ENCODE data around the gene PRKN. TPM values are rescaled to one million over a fixed set of nuclear protein-coding genes. Genes with fewer than 3 reads are reported as not detected.

PRKN gene
- total RNA-seq, 1 donor from 2014 or later, result 2.6 TPM

DNA sequence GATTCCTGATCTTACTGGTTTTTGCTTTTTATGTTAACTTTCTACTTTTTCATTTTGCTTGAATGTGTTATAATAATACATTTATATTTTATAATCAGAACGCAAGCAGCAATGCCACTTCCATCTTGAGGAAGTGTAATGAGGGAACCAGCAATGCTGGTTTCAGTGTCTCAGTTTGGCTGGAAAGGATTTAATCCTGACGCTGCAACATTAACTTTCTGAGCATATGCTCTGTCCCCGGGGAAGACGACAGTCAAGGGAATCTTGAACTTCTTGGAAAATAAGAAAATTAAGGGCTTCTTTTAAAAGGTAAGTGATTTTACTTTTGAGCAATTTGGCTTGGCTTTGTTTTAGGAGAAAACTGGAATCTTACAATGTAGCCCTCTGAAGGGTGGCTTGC is 1248.2 kb downstream of the PRKN start:
- DNase-seq (ENCODE audit: low spot score in 2 of 2), result no peak
- no peak for TF ChIP-seq CTCF (IDR thresholded peaks at IDR 0.05)
- H3K36me3 ChIP-seq, result no peaks in the 10 kb centered on the region
- no peaks in the 10 kb centered on the region for H3K9me3 ChIP-seq
- no peaks in the 10 kb centered on the region for H3K27me3 ChIP-seq
- H3K4me1 ChIP-seq, result no peaks in the 10 kb centered on the region
- no peak overlapping the region for H3K27ac ChIP-seq
- intact Hi-C loops (cut with DNase I), result no loop called here
- H3K4me3 ChIP-seq, result no peak overlapping the region

DNA sequence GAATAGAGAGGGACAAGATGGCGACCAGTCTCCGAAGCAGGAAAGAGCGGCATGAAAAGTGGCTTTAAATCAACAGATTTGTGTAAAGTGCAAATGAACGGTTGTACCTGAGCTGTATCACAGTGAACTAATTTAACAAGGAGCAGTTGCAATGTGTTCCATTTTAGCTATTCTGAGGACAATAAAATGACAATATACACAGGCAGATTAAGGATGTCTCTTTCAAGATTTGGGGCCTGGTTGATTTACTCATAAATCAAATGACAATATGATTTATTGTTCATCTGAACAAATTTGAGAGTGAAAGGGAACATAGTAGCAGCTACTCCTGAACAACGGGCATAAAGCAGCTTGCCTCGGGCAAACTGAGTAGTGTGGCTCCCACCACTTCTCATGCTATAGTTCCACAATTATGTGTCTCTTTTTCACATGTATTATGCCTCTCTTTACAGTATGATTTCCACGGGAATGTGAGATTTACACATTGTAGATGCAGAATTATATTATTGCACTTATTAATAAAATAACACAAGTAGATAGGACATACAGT is 1249.6 kb downstream of the PRKN start:
- H3K9me3 ChIP-seq, result no peaks in the 10 kb centered on the region
- intact Hi-C loops (cut with DNase I), result no loop called here
- H3K4me3 ChIP-seq, result no peak overlapping the region
- no peak for TF ChIP-seq CTCF (IDR thresholded peaks at IDR 0.05)
- H3K4me1 ChIP-seq, result no peaks in the 10 kb centered on the region
- no peaks in the 10 kb centered on the region for H3K27me3 ChIP-seq
- no peaks in the 10 kb centered on the region for H3K36me3 ChIP-seq
- no peak overlapping the region for H3K27ac ChIP-seq
- no peak for DNase-seq (ENCODE audit: low spot score in 2 of 2)

GRCh38 chr6:161476711-161477110 is 1250.9 kb downstream of the PRKN start:
- H3K9me3 ChIP-seq, result no peaks in the 10 kb centered on the region
- intact Hi-C loops (cut with DNase I), result no loop called here
- no peak overlapping the region for H3K27ac ChIP-seq
- DNase-seq (ENCODE audit: low spot score in 2 of 2), result no peak
- H3K4me1 ChIP-seq, result no peaks in the 10 kb centered on the region
- TF ChIP-seq CTCF (IDR thresholded peaks at IDR 0.05), result no peak
- no peaks in the 10 kb centered on the region for H3K36me3 ChIP-seq
- no peak overlapping the region for H3K4me3 ChIP-seq
- H3K27me3 ChIP-seq, result no peaks in the 10 kb centered on the region

- no peak overlapping the region for H3K27ac ChIP-seq
- no peaks in the 10 kb centered on the region for H3K36me3 ChIP-seq
- TF ChIP-seq CTCF (IDR thresholded peaks at IDR 0.05), result no peak
- intact Hi-C loops (cut with DNase I), result no loop called here
- no peaks in the 10 kb centered on the region for H3K9me3 ChIP-seq
- no peak for DNase-seq (ENCODE audit: low spot score in 2 of 2)
- H3K4me3 ChIP-seq, result no peak overlapping the region
- H3K27me3 ChIP-seq, result no peaks in the 10 kb centered on the region
- no peaks in the 10 kb centered on the region for H3K4me1 ChIP-seq
These were observed 1262.2 kb downstream of the PRKN start for GRCh38 chr6:161465403-161465802.

DNA sequence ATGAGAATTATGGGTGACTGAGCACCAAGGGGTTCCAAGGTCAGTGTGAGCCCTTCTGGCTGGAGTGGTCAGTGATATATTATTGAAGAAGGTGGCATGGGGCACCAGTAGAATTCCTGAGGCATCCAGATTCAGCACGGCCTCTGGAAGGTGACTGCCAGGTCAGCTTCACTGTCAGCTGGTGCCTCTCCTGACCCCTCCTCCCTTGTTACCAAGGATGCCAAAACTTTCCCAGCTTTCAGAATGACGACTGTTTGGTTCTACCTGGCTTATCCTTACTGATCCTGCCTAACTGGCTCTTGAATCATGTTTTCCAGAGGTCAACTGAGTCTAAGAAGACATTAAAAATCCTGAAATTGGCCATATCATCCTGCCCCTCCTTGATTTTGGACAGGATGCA is 1264.5 kb downstream of the PRKN start:
- DNase-seq (ENCODE audit: low spot score in 2 of 2), result no peak

More for the DNA sequence above, 1264.5 kb downstream of the PRKN start:
- no peaks in the 10 kb centered on the region for H3K27me3 ChIP-seq
- no peak overlapping the region for H3K4me3 ChIP-seq
- no peaks in the 10 kb centered on the region for H3K9me3 ChIP-seq
- H3K36me3 ChIP-seq, result no peaks in the 10 kb centered on the region
- intact Hi-C loops (cut with DNase I), result no loop called here
- H3K27ac ChIP-seq, result no peak overlapping the region
- H3K4me1 ChIP-seq, result no peaks in the 10 kb centered on the region
- TF ChIP-seq CTCF (IDR thresholded peaks at IDR 0.05), result no peak
